ENCODE results near the gene XYLT1. TPM values are rescaled to one million over a fixed set of nuclear protein-coding genes. Genes with fewer than 3 reads are reported as not detected.

The XYLT1 gene
- total RNA-seq, 3 donors from 2014 or later (not counting 1 experiment from before 2014, with no cell fraction given), result 40.9 to 55.5 (median 43.8) TPM

- Mint-ChIP-seq H3K4me1 (peaks cover 47 to 53% of the 10 kb centered on the region in 2 donors), H3K9me3 (no peaks in the 10 kb centered on the region), H3K27me3 (ENCODE audit: low read depth in 2 of 2) (no peaks in the 10 kb centered on the region), H3K36me3 (no peaks in the 10 kb centered on the region), H3K4me3 (no peak overlapping the region), H3K27ac (peak overlapping the region in 1 of 2 donors; percentile 17)
- 100% methylated on average over 1 of the region's 2 CpGs for WGBS (ENCODE audit: insufficient coverage)
- intact Hi-C loops (cut with micrococcal nuclease), result no loop called here
- H3K4me1 ChIP-seq (ENCODE audit: control insufficient read depth, insufficient read depth, low read length), result peaks cover 24% of the 10 kb centered on the region
- peaks cover 9% of the 10 kb centered on the region for H3K36me3 ChIP-seq (ENCODE audit: control insufficient read depth, insufficient read depth, low read length)
- no peak overlapping the region for H3K4me3 ChIP-seq (ENCODE audit: low read length)
- no peaks in the 10 kb centered on the region for H3K9me3 ChIP-seq (ENCODE audit: control insufficient read depth, insufficient read depth, low read length)
- no peak for TF ChIP-seq CTCF (IDR thresholded peaks at IDR 0.05)
- ATAC-seq (no peak), DNase-seq (no peak)
- no peak overlapping the region for H3K27ac ChIP-seq (ENCODE audit: low read length)
- no peaks in the 10 kb centered on the region for H3K27me3 ChIP-seq (ENCODE audit: control insufficient read depth, insufficient read depth, low read length)
These were observed 212.6 kb downstream of the XYLT1 start for GRCh38 chr16:17258077-17258599.

- no peaks in the 10 kb centered on the region for H3K9me3 ChIP-seq (ENCODE audit: control insufficient read depth, insufficient read depth, low read length)
- no peak for ATAC-seq
- intact Hi-C loops (cut with micrococcal nuclease), result no loop called here
- H3K4me3 Mint-ChIP-seq, result no peak overlapping the region
- H3K27me3 ChIP-seq (ENCODE audit: control insufficient read depth, insufficient read depth, low read length), result no peaks in the 10 kb centered on the region
- H3K4me1 Mint-ChIP-seq, result peaks cover 41 to 52% of the 10 kb centered on the region in 2 donors
- peaks cover 9% of the 10 kb centered on the region for H3K36me3 ChIP-seq (ENCODE audit: control insufficient read depth, insufficient read depth, low read length)
- H3K27ac ChIP-seq (ENCODE audit: low read length), result no peak overlapping the region
- no peaks in the 10 kb centered on the region for H3K9me3 Mint-ChIP-seq
- H3K4me1 ChIP-seq (ENCODE audit: control insufficient read depth, insufficient read depth, low read length), result peaks cover 24% of the 10 kb centered on the region
- TF ChIP-seq CTCF (IDR thresholded peaks at IDR 0.05), result no peak
- WGBS (ENCODE audit: insufficient coverage), result 92% methylated on average over 13 of the region's 13 CpGs
- H3K36me3 Mint-ChIP-seq, result no peaks in the 10 kb centered on the region
- no peaks in the 10 kb centered on the region for H3K27me3 Mint-ChIP-seq (ENCODE audit: low read depth in 2 of 2)
- no peak for DNase-seq
- H3K4me3 ChIP-seq (ENCODE audit: low read length), result no peak overlapping the region
- peak overlapping the region in 1 of 2 donors; percentile 17 for H3K27ac Mint-ChIP-seq
These were observed 213.2 kb downstream of the XYLT1 start for GRCh38 chr16:17257426-17258023.

- TF ChIP-seq CTCF (IDR thresholded peaks at IDR 0.05), result no peak
- Histone ChIP-seq H3K27me3 (ENCODE audit: control insufficient read depth, insufficient read depth, low read length) (no peaks in the 10 kb centered on the region), H3K4me3 (ENCODE audit: low read length) (no peak overlapping the region), H3K9me3 (ENCODE audit: control insufficient read depth, insufficient read depth, low read length) (no peaks in the 10 kb centered on the region), H3K4me1 (ENCODE audit: control insufficient read depth, insufficient read depth, low read length) (no peaks in the 10 kb centered on the region), H3K27ac (ENCODE audit: low read length) (no peak overlapping the region), H3K36me3 (ENCODE audit: control insufficient read depth, insufficient read depth, low read length) (peaks cover 6% of the 10 kb centered on the region)
- no peak overlapping the region for H3K27ac Mint-ChIP-seq
- ATAC-seq (no peak), DNase-seq (no peak)
- no peak overlapping the region for H3K4me3 Mint-ChIP-seq
- no CpG with 5 or more reads among the region's 3 CpGs for WGBS (ENCODE audit: insufficient coverage)
- no peaks in the 10 kb centered on the region for H3K9me3 Mint-ChIP-seq
- no peaks in the 10 kb centered on the region for H3K27me3 Mint-ChIP-seq (ENCODE audit: low read depth in 2 of 2)
- intact Hi-C loops (cut with micrococcal nuclease), result no loop called here
- H3K4me1 Mint-ChIP-seq, result peaks cover 30 to 41% of the 10 kb centered on the region in 2 donors
- no peaks in the 10 kb centered on the region for H3K36me3 Mint-ChIP-seq
These were observed 218.1 kb downstream of the XYLT1 start for GRCh38 chr16:17252701-17253100.

GRCh38 chr16:17252064-17252463, 218.7 kb downstream of the XYLT1 start:
- Mint-ChIP-seq H3K4me3 (no peak overlapping the region), H3K9me3 (no peaks in the 10 kb centered on the region), H3K36me3 (no peaks in the 10 kb centered on the region), H3K27ac (no peak overlapping the region), H3K27me3 (ENCODE audit: low read depth in 2 of 2) (no peaks in the 10 kb centered on the region), H3K4me1 (peaks cover 32 to 41% of the 10 kb centered on the region in 2 donors)
- H3K27ac ChIP-seq (ENCODE audit: low read length), result no peak overlapping the region
- ATAC-seq (no peak), DNase-seq (no peak)
- H3K4me3 ChIP-seq (ENCODE audit: low read length), result no peak overlapping the region
- H3K36me3 ChIP-seq (ENCODE audit: control insufficient read depth, insufficient read depth, low read length), result peaks cover 5% of the 10 kb centered on the region
- WGBS (ENCODE audit: insufficient coverage), result 82% methylated on average over 5 of the region's 7 CpGs
- TF ChIP-seq CTCF (IDR thresholded peaks at IDR 0.05), result no peak
- no peaks in the 10 kb centered on the region for H3K27me3 ChIP-seq (ENCODE audit: control insufficient read depth, insufficient read depth, low read length)
- intact Hi-C loops (cut with micrococcal nuclease), result no loop called here
- no peaks in the 10 kb centered on the region for H3K9me3 ChIP-seq (ENCODE audit: control insufficient read depth, insufficient read depth, low read length)
- H3K4me1 ChIP-seq (ENCODE audit: control insufficient read depth, insufficient read depth, low read length), result no peaks in the 10 kb centered on the region

Data from natural killer cell (primary cell).